Loucy (cell line): Measurements from ENCODE around the gene ZNF718.
"Not testable (repeated sequence)": the region's sequence is repeated elsewhere in the genome, so short reads cannot be mapped to it uniquely, and the experiment has no call there.

Source experiments
- EZH2phosphoT487 ChIP-seq: fragments of 200-600 bp; IDR thresholded peaks from 2 replicates; pipeline ENCODE4 v1.6.1; 2018; ENCODE audit warnings: antibody characterized with exemption, mild to moderate bottlenecking, moderate library complexity, borderline replicate concordance
- TF ChIP-seq, protein P1 (sequence below): fragments of 200-600 bp; sonication (generic); conservative IDR thresholded peaks from 2 replicates; pipeline ENCODE4 v1.5.1; 2014; ENCODE audit warnings: mild to moderate bottlenecking, antibody characterized with exemption, low read length

GRCh38 chr4:169640-170039 is 45.3 kb downstream of the ZNF718 start:
- TF ChIP-seq, protein P1, sequence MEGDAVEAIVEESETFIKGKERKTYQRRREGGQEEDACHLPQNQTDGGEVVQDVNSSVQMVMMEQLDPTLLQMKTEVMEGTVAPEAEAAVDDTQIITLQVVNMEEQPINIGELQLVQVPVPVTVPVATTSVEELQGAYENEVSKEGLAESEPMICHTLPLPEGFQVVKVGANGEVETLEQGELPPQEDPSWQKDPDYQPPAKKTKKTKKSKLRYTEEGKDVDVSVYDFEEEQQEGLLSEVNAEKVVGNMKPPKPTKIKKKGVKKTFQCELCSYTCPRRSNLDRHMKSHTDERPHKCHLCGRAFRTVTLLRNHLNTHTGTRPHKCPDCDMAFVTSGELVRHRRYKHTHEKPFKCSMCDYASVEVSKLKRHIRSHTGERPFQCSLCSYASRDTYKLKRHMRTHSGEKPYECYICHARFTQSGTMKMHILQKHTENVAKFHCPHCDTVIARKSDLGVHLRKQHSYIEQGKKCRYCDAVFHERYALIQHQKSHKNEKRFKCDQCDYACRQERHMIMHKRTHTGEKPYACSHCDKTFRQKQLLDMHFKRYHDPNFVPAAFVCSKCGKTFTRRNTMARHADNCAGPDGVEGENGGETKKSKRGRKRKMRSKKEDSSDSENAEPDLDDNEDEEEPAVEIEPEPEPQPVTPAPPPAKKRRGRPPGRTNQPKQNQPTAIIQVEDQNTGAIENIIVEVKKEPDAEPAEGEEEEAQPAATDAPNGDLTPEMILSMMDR, result not testable (repeated sequence)
- TF ChIP-seq EZH2phosphoT487, result not testable (repeated sequence)
